Left ventricle myocardium inferior (tissue), 1 donor: ENCODE results near the gene ATF7. TPM values are rescaled to one million over a fixed set of nuclear protein-coding genes. Genes with fewer than 3 reads are reported as not detected.
A peak's percentile ranks its signal among the peaks of the same experiment; 100 is the strongest.
"Not testable (repeated sequence)": the region's sequence is repeated elsewhere in the genome, so short reads cannot be mapped to it uniquely, and the experiment has no call there.

Experiments
- DNase-seq: peaks from one replicate; pipeline ENCODE4 v3.0.0-alpha.2; 2020
- H3K27ac ChIP-seq: fragments of 200-600 bp; replicated peaks from 2 replicates; pipeline ENCODE4 v1.8.0; 2021
- H3K27me3 ChIP-seq: fragments of 200-600 bp; 2 replicates; pipeline ENCODE4 v1.8.0; 2021; ENCODE audit warnings: low read depth
- H3K36me3 ChIP-seq: fragments of 200-600 bp; 2 replicates; pipeline ENCODE4 v1.8.0; 2021
- H3K4me1 ChIP-seq: fragments of 200-600 bp; 2 replicates; pipeline ENCODE4 v1.8.0; 2021
- H3K4me3 ChIP-seq: fragments of 200-600 bp; 2 replicates; pipeline ENCODE4 v1.8.0; 2021; ENCODE audit warnings: mild to moderate bottlenecking, moderate library complexity
- H3K9me3 ChIP-seq: fragments of 200-600 bp; replicated peaks from 2 replicates; pipeline ENCODE4 v1.8.0; 2021
- CTCF ChIP-seq: fragments of 200-600 bp; IDR thresholded peaks from 2 replicates; pipeline ENCODE4 v1.8.0; 2021; ENCODE audit warnings: antibody characterized with exemption, mild to moderate bottlenecking, borderline replicate concordance
- intact Hi-C: fragments of 100-400 bp; cut with micrococcal nuclease; formaldehyde crosslinking; loops from one replicate; pipeline ENCODE4 v1.11.0; 2022
- total RNA-seq: library from RNA; stranded (reverse); fragmentation: NEBNext Ultra II Directional; extraction: Animal tissue kit (Norgen Biotek cat#: 25700); gene quantifications from one replicate; pipeline ENCODE4 v1.2.1, GENCODE V29; 2021
- donor health status: DM: no; HTN: yes; CAD: no; lungs with severe emphysema.

The ATF7 gene
- total RNA-seq, 1 donor from 2014 or later: 29.8 TPM

GRCh38 chr12:53484686-53485575, 141.3 kb downstream of the ATF7 start:
- Histone ChIP-seq H3K9me3 (no peaks in the 10 kb centered on the region), H3K27me3 (no peaks in the 10 kb centered on the region), H3K4me1 (peaks cover 36% of the 10 kb centered on the region), H3K4me3 (no peak overlapping the region), H3K27ac (no peak overlapping the region), H3K36me3 (peaks cover 65% of the 10 kb centered on the region)
- intact Hi-C loops: no loop called here
- TF ChIP-seq CTCF: no peak
- no peak for DNase-seq

- intact Hi-C loops: no loop called here
- Histone ChIP-seq H3K4me3 (no peak overlapping the region), H3K4me1 (peaks cover 39% of the 10 kb centered on the region), H3K27ac (no peak overlapping the region), H3K9me3 (no peaks in the 10 kb centered on the region), H3K27me3 (no peaks in the 10 kb centered on the region), H3K36me3 (peaks cover 73% of the 10 kb centered on the region)
- TF ChIP-seq CTCF: no peak
- no peak for DNase-seq
Measured at GRCh38 chr12:53483979-53484377, 142.2 kb downstream of the ATF7 start.

GRCh38 chr12:53483225-53483978, 142.8 kb downstream of the ATF7 start:
- peak overlapping the region; percentile 52 for H3K27ac ChIP-seq
- intact Hi-C loops: no loop called here
- TF ChIP-seq CTCF: no peak
- DNase-seq: no peak
- H3K4me3 ChIP-seq: no peak overlapping the region
- H3K36me3 ChIP-seq: peaks cover 79% of the 10 kb centered on the region
- peaks cover 45% of the 10 kb centered on the region for H3K4me1 ChIP-seq
- no peaks in the 10 kb centered on the region for H3K9me3 ChIP-seq
- H3K27me3 ChIP-seq: no peaks in the 10 kb centered on the region

- intact Hi-C loops: no loop called here
- H3K36me3 ChIP-seq: peaks cover 86% of the 10 kb centered on the region
- H3K9me3 ChIP-seq: no peaks in the 10 kb centered on the region
- H3K4me1 ChIP-seq: peaks cover 52% of the 10 kb centered on the region
- DNase-seq: no peak
- no peak for TF ChIP-seq CTCF
- H3K27me3 ChIP-seq: no peaks in the 10 kb centered on the region
- peak overlapping the region; percentile 52 for H3K27ac ChIP-seq
- no peak overlapping the region for H3K4me3 ChIP-seq
Measured at GRCh38 chr12:53482626-53483168, 143.5 kb downstream of the ATF7 start.

GRCh38 chr12:53481939-53482586, 144.1 kb downstream of the ATF7 start:
- Histone ChIP-seq H3K36me3 (peaks cover 91% of the 10 kb centered on the region), H3K27ac (peak overlapping the region; percentile 52), H3K4me3 (no peak overlapping the region), H3K27me3 (no peaks in the 10 kb centered on the region), H3K9me3 (no peaks in the 10 kb centered on the region), H3K4me1 (peaks cover 58% of the 10 kb centered on the region)
- intact Hi-C loops: no loop called here
- TF ChIP-seq CTCF: peak; percentile 14
- DNase-seq: no peak

- H3K4me3 ChIP-seq, H3K27me3 ChIP-seq, H3K9me3 ChIP-seq, intact Hi-C loops, DNase-seq: not testable (repeated sequence)
- Histone ChIP-seq H3K27ac (peak overlapping the region; percentile 15), H3K4me1 (peaks cover 64% of the 10 kb centered on the region), H3K36me3 (peaks cover 91% of the 10 kb centered on the region)
Measured at GRCh38 chr12:53481458-53481857, 144.7 kb downstream of the ATF7 start.
